Measurements from ENCODE around the gene KRTAP3-2.
"Not testable (repeated sequence)": the region's sequence is repeated elsewhere in the genome, so short reads cannot be mapped to it uniquely, and the experiment has no call there.

The KRTAP3-2 gene

DNA sequence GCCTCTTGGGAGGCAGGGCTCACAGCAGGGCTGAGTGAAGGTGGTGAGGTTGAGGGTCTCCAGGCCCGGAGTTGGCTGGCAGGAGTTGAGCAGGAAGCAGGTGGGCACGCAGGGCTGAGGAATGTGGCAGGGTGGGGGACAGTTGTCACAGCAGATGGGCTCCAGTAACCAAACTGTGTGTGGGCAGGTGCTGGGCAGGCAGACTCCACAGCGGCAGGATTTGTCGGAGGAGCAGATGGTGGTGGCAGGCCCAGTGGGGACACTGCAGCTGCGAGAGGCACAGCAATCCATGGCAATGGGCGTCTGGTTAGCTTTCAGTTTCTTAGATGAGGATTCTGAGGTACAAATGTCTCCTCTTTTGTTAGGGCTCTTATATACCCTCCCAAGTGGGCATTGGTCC, at the start of gene KRTAP3-2:
Gene KRTAP3-2, minus strand, starts transcription at position 344 of the 400 bp plus-strand sequence. Its CDS starts 53 bp downstream, at position 291.
- not testable (repeated sequence) for DNase-seq

GRCh38 chr17:41049110-41049509, 49.4 kb upstream of the KRTAP3-2 start:
- DNase-seq = peak; percentile 8

DNA sequence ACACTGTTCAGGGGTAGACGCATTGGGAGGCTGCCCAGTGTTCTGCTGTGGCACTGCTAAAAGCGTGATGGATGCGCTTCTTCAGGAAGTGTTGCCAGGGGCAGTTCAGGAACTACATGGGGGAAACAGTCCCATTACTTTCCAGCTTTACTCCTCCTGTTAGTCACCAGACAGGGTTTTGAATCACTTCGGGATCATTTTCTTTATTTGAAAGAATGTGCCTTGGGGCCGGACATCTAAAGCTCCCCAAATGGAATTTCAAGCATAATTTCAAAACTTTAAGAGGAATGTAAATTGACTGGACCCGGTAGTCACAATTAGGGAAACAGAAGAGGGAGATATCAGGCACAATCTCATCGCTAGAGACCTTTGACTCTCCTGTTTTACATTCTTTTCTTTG, 48.7 kb upstream of the KRTAP3-2 start:
- no peak for DNase-seq

DNA sequence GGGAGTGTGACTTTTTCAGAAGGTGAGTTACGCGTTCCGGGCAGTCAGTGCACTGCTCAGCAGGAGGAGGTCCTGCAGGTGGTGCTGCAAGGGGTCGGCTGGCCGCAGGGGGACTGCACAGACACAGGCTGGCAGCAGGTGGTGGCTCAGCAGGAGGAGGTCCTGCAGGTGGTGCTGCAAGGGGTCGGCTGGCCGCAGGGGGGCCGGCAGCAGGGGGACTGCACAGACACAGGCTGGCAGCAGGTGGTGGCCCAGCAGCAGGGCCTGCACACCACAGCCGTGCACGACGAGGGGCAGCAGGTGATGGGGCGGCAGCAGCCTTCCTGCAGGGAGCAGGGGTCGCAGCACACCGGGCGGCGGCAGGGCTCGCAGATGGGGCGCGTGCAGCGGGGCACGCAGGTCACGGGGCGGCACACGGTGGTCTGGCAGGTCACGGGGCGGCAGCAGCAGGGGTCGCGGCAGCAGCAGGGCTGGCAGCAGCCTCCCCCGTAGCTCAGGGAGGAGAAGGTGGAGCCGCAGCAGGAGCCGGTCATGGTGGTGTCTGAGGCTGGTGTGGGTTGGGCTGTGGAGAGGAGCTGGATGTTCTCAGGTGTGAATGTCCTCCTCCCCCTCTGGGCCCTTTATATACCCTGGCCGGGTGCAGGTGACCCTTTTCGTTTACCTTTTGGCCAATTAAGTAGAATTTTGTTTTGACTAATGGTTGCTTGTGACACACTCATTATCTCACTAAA, 47.2 kb upstream of the KRTAP3-2 start, which contains the start of gene KRTAP2-1:
Gene KRTAP2-1, minus strand, starts transcription at position 582 of the 731 bp plus-strand sequence. Its CDS starts 49 bp downstream, at position 533.
- DNase-seq = not testable (repeated sequence)

DNA sequence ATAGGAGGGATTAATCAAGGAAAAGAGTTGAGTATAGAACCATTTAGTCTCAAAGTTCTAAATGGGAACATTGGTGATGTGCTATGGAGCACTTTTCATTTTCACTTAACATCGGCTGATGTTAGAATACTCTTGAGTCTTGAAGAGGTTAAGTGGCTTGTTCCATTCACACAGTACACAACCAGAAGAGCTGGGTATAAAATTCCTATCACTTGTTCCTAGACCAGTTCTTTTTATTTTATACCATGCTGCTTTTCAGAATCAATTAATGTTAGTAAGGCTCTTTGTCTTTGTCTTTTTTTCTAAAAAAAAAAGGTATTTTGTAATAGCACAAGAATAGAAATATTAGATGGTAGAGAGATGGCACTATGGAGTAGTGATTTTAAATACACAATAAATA, 43.2 kb upstream of the KRTAP3-2 start:
- no peak for DNase-seq

GRCh38 chr17:41040783-41041571, 41.3 kb upstream of the KRTAP3-2 start, which contains the start of gene KRTAP1-1:
Gene KRTAP1-1, minus strand, starts transcription at chr17:41041450. Its CDS starts 53 bp downstream, at chr17:41041397.
- peak; percentile 41 for DNase-seq

GRCh38 chr17:41037853-41038350, 38.2 kb upstream of the KRTAP3-2 start:
- DNase-seq = no peak

DNA sequence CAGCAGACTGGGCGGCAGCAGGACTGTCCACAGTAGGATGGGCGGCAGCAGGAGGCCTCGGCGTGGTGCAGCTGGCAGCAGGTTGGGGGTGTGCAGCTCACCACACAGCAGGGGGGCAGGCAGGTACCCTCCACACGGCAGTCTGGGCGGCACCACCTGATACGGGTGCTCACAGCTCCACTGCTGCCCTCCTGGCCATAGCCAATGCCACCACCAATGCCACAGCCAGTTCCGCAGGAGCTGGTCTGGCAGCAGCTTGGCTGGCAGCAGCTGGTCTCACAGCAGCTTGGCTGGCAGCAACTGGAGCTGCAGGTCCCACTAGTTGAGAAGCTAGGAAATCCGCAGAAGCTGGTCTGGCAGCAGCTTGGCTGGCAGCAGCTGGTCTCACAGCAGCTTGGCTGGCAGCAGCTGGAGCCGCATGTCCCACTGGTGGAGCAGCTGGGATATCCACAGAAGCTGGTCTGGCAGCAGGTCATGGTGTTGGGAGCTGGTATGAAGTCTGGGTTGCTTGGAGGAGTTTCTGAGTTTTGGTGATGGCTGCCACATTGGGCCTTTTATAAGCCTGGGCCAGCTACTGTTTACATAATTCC, 34.7 kb upstream of the KRTAP3-2 start, which contains the start of gene KRTAP1-3:
Gene KRTAP1-3, minus strand, starts transcription at position 529 of the 590 bp plus-strand sequence. Its CDS starts 53 bp downstream, at position 476.
- DNase-seq = peak; percentile 28

- no peak for DNase-seq
Observed at GRCh38 chr17:41029633-41030245, 30.0 kb upstream of the KRTAP3-2 start, which contains the start of gene KRTAP1-4. Gene KRTAP1-4, minus strand, starts transcription at chr17:41030195. Its CDS starts 117 bp downstream, at chr17:41030078.

GRCh38 chr17:41026715-41027471, 27.2 kb upstream of the KRTAP3-2 start, which contains the start of gene KRTAP1-5:
Gene KRTAP1-5, minus strand, starts transcription at chr17:41027208. Its CDS starts 53 bp downstream, at chr17:41027155.
- DNase-seq = peak; percentile 52

DNA sequence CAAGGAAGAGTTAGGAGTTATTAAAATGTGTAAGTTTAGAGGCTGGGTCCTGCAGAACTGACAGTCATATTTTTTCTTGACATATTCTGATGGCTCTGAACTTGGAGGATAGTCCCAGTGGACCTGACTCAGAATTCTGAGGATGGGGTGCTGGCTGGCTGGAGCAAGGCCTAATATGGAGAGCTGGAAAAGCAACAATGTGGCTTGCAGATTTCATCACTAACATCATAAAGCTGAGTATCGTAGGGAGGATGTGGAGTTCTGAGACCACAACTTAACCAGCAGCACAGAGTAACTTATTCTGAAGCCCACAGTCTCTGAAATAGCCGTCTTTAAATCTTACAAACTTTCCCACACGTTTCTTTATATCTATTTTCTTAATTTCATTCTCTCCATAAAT, 25.0 kb upstream of the KRTAP3-2 start:
- no peak for DNase-seq

GRCh38 chr17:41020336-41020735, 20.6 kb upstream of the KRTAP3-2 start:
- peak; percentile 70 for DNase-seq

DNA sequence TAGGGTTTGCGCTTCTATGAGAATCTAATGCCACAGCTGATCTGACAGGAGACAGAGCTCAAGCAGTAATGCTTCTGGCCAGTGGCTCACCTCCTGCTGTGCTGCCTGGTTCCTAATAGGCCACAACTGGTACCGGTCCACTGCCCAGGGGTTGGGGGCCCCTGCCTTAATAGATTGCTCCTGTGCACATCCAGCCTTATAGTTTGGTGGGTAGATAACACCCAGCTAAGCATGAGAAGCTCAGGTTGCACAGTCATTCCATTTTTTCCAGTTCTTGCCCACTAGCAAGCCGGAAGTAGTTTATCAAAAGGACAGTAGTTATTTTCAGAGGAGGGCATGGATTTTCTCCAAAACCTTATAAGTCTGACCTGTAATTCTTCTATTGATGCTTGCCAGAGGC, 19.7 kb upstream of the KRTAP3-2 start:
- DNase-seq = no peak

- DNase-seq = peak; percentile 6
Observed at GRCh38 chr17:41018541-41018940, 18.8 kb upstream of the KRTAP3-2 start.

GRCh38 chr17:41016578-41017215, 17.0 kb upstream of the KRTAP3-2 start:
- DNase-seq = no peak

DNA sequence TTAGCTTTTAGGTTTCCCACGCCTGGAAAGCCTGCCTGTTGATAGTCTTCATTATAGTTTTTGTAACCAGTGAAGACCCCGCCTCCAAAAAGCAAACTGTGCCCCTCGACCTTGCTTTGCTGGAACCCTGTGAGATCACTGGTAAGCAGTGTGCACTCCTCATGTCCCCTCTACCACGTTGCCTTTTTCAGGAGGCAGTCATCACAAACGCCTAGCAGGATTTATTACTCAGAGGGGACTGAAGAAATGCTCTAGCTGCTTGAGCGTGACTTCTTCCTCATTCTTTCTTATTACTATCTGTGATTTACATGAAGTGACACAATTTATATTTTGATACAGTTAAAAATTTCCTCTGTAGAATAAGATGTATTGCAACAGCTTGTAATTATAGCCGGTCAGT, 15.7 kb upstream of the KRTAP3-2 start:
- no peak for DNase-seq

- peak; percentile 39 for DNase-seq
Observed at GRCh38 chr17:41013606-41014005, 13.9 kb upstream of the KRTAP3-2 start.

GRCh38 chr17:41013181-41013580, 13.5 kb upstream of the KRTAP3-2 start:
- no peak for DNase-seq

- peak; percentile 46 for DNase-seq
Observed at GRCh38 chr17:41012326-41013120, 12.8 kb upstream of the KRTAP3-2 start.

- DNase-seq = no peak
Observed at GRCh38 chr17:41010441-41010840, 10.7 kb upstream of the KRTAP3-2 start.
